ENCODE data around the gene EYS. TPM values are rescaled to one million over a fixed set of nuclear protein-coding genes. Genes with fewer than 3 reads are reported as not detected.

The EYS gene
- total RNA-seq, 2 experiments from 2014 or later = not detected

DNA sequence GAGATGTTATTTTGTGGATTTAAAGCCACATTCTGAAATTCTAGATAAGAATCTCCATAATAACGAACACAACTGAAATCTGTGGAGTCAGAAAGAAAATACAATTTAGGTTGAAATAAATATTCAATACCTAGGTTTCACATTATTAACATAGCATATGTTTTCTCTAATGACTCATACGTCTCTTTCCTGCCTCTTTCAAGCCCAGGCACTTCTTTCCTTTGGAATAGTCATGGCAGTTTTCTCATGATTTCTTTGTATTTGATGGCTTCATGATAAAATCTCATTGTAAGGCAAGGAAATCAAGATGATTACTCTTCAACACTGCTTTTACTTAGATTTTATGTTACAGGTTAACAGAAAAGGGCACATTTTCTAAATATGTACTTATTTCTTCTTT, 1267.8 kb downstream of the EYS start:
- Mint-ChIP-seq H3K27ac (no peak overlapping the region), H3K36me3 (no peaks in the 10 kb centered on the region), H3K4me3 (no peak overlapping the region), H3K27me3 (no peaks in the 10 kb centered on the region), H3K9me3 (ENCODE audit: low read depth) (peaks cover 10% of the 10 kb centered on the region), H3K4me1 (no peaks in the 10 kb centered on the region)
- ATAC-seq = no peak
- CTCF ChIA-PET = no interaction called here
- no peak for DNase-seq

GRCh38 chr6:64437996-64438395, 1269.0 kb downstream of the EYS start:
- no peak for DNase-seq
- CTCF ChIA-PET = no interaction called here
- H3K27ac Mint-ChIP-seq = no peak overlapping the region
- no peaks in the 10 kb centered on the region for H3K36me3 Mint-ChIP-seq
- no peaks in the 10 kb centered on the region for H3K4me1 Mint-ChIP-seq
- ATAC-seq = no peak
- no peaks in the 10 kb centered on the region for H3K27me3 Mint-ChIP-seq
- H3K4me3 Mint-ChIP-seq = no peak overlapping the region
- H3K9me3 Mint-ChIP-seq (ENCODE audit: low read depth) = peaks cover 10% of the 10 kb centered on the region

- ATAC-seq = no peak
Measured at GRCh38 chr6:64429926-64430325, 1277.1 kb downstream of the EYS start.

DNA sequence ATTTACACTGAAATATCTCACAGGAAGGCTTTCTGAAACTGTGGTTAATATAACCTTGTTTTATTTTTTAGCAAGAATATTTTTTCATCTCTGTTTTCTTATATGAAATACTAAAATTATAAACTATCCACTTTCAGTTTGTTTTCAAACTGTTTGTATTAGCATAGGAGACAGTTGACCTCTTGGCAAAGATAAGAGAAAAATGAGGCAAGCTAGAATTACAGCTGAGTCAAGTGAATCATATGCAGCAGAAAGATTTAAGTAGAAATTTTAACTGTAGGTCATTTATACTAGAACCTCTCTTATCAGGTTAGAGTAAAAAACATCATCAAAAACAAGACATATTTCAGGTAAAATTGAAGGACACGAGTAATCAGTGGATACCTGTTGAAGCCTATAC, 1278.8 kb downstream of the EYS start:
- no peak overlapping the region for H3K4me3 Mint-ChIP-seq
- DNase-seq (no peak), ATAC-seq (no peak)
- no peak overlapping the region for H3K27ac Mint-ChIP-seq
- H3K27me3 Mint-ChIP-seq = no peaks in the 10 kb centered on the region
- peaks cover 8% of the 10 kb centered on the region for H3K9me3 Mint-ChIP-seq (ENCODE audit: low read depth)
- H3K4me1 Mint-ChIP-seq = no peaks in the 10 kb centered on the region
- no peaks in the 10 kb centered on the region for H3K36me3 Mint-ChIP-seq
- CTCF ChIA-PET = no interaction called here

More at GRCh38 chr6:64429926-64430325, 1277.1 kb downstream of the EYS start:
- Mint-ChIP-seq H3K4me3 (no peak overlapping the region), H3K4me1 (no peaks in the 10 kb centered on the region), H3K27me3 (no peaks in the 10 kb centered on the region), H3K36me3 (no peaks in the 10 kb centered on the region), H3K27ac (no peak overlapping the region), H3K9me3 (ENCODE audit: low read depth) (peaks cover 6% of the 10 kb centered on the region)
- CTCF ChIA-PET = no interaction called here
- DNase-seq = no peak

DNA sequence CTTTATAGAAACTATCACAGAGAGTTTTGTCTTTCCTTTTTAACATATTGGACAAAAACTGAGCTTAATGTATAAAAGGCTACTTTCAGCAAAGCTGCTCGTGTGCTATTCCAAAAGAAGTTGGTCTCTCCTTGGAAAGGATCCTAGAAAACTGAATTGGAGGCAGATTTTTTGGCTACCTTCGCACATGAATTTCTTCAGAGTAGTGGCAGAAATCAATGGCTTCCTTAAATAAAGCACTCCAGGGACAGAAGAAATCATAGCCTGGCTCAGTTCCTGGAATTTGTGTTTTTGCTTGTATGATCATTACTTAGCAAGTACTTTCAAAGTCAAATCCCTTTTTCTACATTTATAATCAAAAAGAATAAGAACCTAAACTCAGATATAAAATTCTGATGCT, 1291.1 kb downstream of the EYS start:
- CTCF ChIA-PET = no interaction called here
- no peak for DNase-seq
- Mint-ChIP-seq H3K27ac (no peak overlapping the region), H3K4me3 (no peak overlapping the region), H3K9me3 (ENCODE audit: low read depth) (peaks cover 9% of the 10 kb centered on the region), H3K36me3 (no peaks in the 10 kb centered on the region), H3K27me3 (no peaks in the 10 kb centered on the region), H3K4me1 (no peaks in the 10 kb centered on the region)
- ATAC-seq = no peak

DNA sequence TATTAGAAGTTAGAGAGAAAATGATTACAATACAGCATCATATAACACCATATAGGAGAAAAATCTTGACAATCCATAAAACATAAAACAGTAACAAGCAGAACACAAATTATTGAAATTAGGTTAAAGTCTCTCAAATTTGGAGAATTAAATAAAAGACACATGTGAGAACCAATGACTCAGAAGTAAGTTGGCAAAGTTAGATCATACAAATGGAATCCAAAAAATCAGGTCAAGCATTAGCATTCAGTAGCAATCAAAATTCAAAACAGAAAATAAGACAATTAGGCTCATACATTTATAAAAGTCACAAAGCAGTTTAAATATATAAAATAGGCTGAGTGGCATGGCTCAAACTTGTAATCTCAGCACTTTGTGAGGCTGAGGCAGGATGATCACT, 1295.8 kb downstream of the EYS start:
- H3K4me1 Mint-ChIP-seq = no peaks in the 10 kb centered on the region
- H3K36me3 Mint-ChIP-seq = no peaks in the 10 kb centered on the region
- no peaks in the 10 kb centered on the region for H3K27me3 Mint-ChIP-seq
- no peak for ATAC-seq
- no peaks in the 10 kb centered on the region for H3K9me3 Mint-ChIP-seq (ENCODE audit: low read depth)
- no peak for DNase-seq
- H3K4me3 Mint-ChIP-seq = no peak overlapping the region
- CTCF ChIA-PET = no interaction called here
- no peak overlapping the region for H3K27ac Mint-ChIP-seq

DNA sequence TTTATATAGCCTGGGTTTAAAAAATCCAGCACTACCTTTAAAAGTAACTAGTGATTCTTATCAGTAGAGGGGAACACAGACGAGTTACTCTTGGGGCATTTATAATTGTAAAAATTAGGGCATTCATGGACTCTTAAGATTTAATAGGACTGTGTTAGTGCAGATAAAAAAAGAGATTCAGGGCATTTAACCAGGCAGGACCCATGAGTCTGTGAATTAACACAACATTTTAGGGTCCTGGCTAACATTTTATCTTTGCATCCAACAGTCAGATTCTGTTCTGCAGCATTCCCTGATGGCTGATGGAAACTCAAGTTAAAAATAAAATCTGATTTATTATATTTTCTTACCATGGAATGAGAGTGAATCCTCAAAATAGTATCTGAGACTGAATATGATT, 1297.1 kb downstream of the EYS start:
- no peak overlapping the region for H3K27ac Mint-ChIP-seq
- CTCF ChIA-PET = no interaction called here
- H3K9me3 Mint-ChIP-seq (ENCODE audit: low read depth) = no peaks in the 10 kb centered on the region
- ATAC-seq (no peak), DNase-seq (no peak)
- no peaks in the 10 kb centered on the region for H3K4me1 Mint-ChIP-seq
- H3K27me3 Mint-ChIP-seq = no peaks in the 10 kb centered on the region
- no peak overlapping the region for H3K4me3 Mint-ChIP-seq
- no peaks in the 10 kb centered on the region for H3K36me3 Mint-ChIP-seq

- no peaks in the 10 kb centered on the region for H3K4me1 Mint-ChIP-seq
- ATAC-seq = no peak
- no peak overlapping the region for H3K4me3 Mint-ChIP-seq
- H3K27me3 Mint-ChIP-seq = no peaks in the 10 kb centered on the region
- CTCF ChIA-PET = no interaction called here
- peaks cover 2% of the 10 kb centered on the region for H3K9me3 Mint-ChIP-seq (ENCODE audit: low read depth)
- H3K27ac Mint-ChIP-seq = no peak overlapping the region
- H3K36me3 Mint-ChIP-seq = no peaks in the 10 kb centered on the region
- DNase-seq = no peak
Measured at GRCh38 chr6:64404396-64404795, 1302.6 kb downstream of the EYS start.

- H3K36me3 Mint-ChIP-seq = no peaks in the 10 kb centered on the region
- no peak for ATAC-seq
- no peak overlapping the region for H3K27ac Mint-ChIP-seq
- H3K9me3 Mint-ChIP-seq (ENCODE audit: low read depth) = peaks cover 11% of the 10 kb centered on the region
- H3K27me3 Mint-ChIP-seq = no peaks in the 10 kb centered on the region
- no peak overlapping the region for H3K4me3 Mint-ChIP-seq
- H3K4me1 Mint-ChIP-seq = no peaks in the 10 kb centered on the region
- DNase-seq = no peak
- CTCF ChIA-PET = no interaction called here
Measured at GRCh38 chr6:64383277-64383676, 1323.7 kb downstream of the EYS start.

GRCh38 chr6:64376394-64376793, 1330.6 kb downstream of the EYS start:
- Mint-ChIP-seq H3K4me1 (no peaks in the 10 kb centered on the region), H3K27ac (no peak overlapping the region), H3K9me3 (ENCODE audit: low read depth) (peaks cover 4% of the 10 kb centered on the region), H3K36me3 (no peaks in the 10 kb centered on the region), H3K4me3 (no peak overlapping the region), H3K27me3 (no peaks in the 10 kb centered on the region)
- ATAC-seq (no peak), DNase-seq (no peak)
- CTCF ChIA-PET = no interaction called here

DNA sequence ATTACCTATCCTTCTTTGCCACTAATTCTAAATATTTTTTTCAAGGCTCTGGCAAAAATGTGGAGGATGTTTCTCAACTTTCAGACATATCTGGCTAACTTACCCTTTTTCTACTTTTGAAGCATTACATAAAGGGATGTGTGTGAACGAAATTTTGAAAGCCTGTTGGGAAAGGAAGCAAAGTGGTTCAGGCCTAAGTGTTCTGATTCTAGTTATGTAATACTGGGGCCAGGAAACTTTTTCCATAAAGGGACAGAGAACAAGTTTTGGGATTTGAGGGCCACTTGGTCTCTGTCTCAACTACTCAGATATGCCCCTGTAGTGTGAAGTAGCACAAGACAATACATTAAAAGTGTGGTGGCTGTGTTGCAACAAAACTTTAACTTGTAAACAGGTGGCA, 1349.6 kb downstream of the EYS start:
- DNase-seq = no peak
- H3K4me3 Mint-ChIP-seq = no peak overlapping the region
- no peaks in the 10 kb centered on the region for H3K4me1 Mint-ChIP-seq
- no peak overlapping the region for H3K27ac Mint-ChIP-seq
- H3K27me3 Mint-ChIP-seq = no peaks in the 10 kb centered on the region
- H3K9me3 Mint-ChIP-seq (ENCODE audit: low read depth) = peaks cover 4% of the 10 kb centered on the region
- CTCF ChIA-PET = no interaction called here
- ATAC-seq = no peak
- no peaks in the 10 kb centered on the region for H3K36me3 Mint-ChIP-seq

DNA sequence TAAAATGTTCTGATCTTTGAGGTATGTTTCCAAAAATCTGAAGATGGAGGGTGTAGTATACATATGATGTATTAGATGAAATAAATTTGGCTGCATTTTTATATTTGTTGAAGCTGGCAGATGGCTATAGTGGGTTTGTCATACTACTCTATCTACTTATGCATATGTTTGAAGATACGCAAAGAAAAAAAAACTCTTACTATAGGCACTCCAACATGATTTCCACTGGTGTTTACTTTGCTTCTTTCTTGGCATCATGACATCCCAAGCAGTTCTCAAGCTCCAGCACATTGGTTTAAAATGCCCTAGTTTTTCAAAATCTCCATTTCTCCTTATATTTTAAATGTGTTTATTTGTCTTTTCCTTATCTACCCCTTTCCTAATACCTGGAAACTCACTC, 1359.6 kb downstream of the EYS start:
- no peak for DNase-seq
- no peak overlapping the region for H3K4me3 Mint-ChIP-seq
- H3K9me3 Mint-ChIP-seq (ENCODE audit: low read depth) = peaks cover 3% of the 10 kb centered on the region
- no peak for ATAC-seq
- no peaks in the 10 kb centered on the region for H3K36me3 Mint-ChIP-seq
- no peaks in the 10 kb centered on the region for H3K27me3 Mint-ChIP-seq
- H3K27ac Mint-ChIP-seq = no peak overlapping the region
- H3K4me1 Mint-ChIP-seq = no peaks in the 10 kb centered on the region
- CTCF ChIA-PET = no interaction called here

DNA sequence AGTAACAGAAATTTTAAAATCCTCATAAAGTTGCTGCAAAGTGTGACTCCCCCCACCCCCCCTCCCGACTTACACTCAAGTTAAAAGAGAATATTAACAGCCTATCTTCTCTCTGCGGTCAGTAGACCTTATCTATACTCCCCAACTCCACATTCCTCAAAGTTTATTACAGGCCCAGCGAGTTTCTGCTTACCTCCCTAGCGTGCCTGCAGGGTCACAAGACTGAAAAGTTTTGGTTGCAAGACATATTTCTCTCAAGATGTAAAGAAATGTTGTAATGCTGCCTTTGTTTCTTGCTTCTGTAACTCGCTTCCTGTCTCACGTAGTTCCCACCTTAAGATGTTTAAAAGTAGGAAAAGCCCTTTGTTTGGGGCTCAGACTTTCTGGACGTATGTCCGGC, 1371.8 kb downstream of the EYS start:
- no peak overlapping the region for H3K4me3 Mint-ChIP-seq
- H3K4me1 Mint-ChIP-seq = no peaks in the 10 kb centered on the region
- no peak overlapping the region for H3K27ac Mint-ChIP-seq
- H3K27me3 Mint-ChIP-seq = no peaks in the 10 kb centered on the region
- H3K36me3 Mint-ChIP-seq = no peaks in the 10 kb centered on the region
- no peak for DNase-seq
- H3K9me3 Mint-ChIP-seq (ENCODE audit: low read depth) = peaks cover 11% of the 10 kb centered on the region
- CTCF ChIA-PET = no interaction called here
- ATAC-seq = no peak

DNA sequence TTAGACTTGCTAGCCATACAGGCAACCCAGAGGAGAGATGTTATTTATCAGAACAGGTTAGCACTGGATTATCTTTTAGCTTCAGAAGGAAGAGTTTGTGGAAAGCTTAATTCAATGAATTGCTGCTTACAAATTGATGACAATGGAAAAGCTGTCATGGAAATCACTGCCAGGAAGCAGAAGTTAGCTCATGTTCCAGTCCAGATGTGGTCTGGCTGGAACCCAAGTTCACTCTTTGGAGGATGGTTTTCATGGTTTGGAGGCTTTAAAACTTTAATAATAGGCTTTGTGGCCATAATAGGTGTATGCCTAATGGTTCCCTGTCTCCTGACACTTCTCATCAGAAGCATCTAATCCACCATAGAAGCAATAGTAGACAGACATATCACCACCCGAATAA, 1372.4 kb downstream of the EYS start:
- DNase-seq = no peak
- no peak for ATAC-seq
- Mint-ChIP-seq H3K27me3 (no peaks in the 10 kb centered on the region), H3K36me3 (no peaks in the 10 kb centered on the region), H3K4me3 (no peak overlapping the region), H3K27ac (no peak overlapping the region), H3K9me3 (ENCODE audit: low read depth) (peaks cover 11% of the 10 kb centered on the region), H3K4me1 (no peaks in the 10 kb centered on the region)
- CTCF ChIA-PET = no interaction called here

- Mint-ChIP-seq H3K4me3 (no peak overlapping the region), H3K9me3 (ENCODE audit: low read depth) (peaks cover 9% of the 10 kb centered on the region), H3K27ac (no peak overlapping the region), H3K36me3 (no peaks in the 10 kb centered on the region), H3K4me1 (no peaks in the 10 kb centered on the region), H3K27me3 (no peaks in the 10 kb centered on the region)
- ATAC-seq (no peak), DNase-seq (peak; percentile 53)
- CTCF ChIA-PET = no interaction called here
Measured at GRCh38 chr6:64330694-64331307, 1376.2 kb downstream of the EYS start.
